Keratinocyte (primary cell): ENCODE measurements around the gene STYK1.

Experiments used
- EZH2 ChIP-seq: IDR thresholded peaks from one replicate; pipeline ENCODE4 v1.6.1; 2012; ENCODE audit warnings: inconsistent platforms, mild to moderate bottlenecking, low read length, moderate library complexity
- TF ChIP-seq, protein P1 (sequence below), 3 experiments: IDR thresholded peaks in 1 of 3; conservative IDR thresholded peaks in 1 of 3; optimal IDR thresholded peaks in 1 of 3; 2 replicates in 2 of 3; 3 replicates in 1 of 3; pipeline versions ENCODE3 to v1.5.1; 2011; ENCODE audit warnings: low read length in 3 of 3, mild to moderate bottlenecking in 3 of 3, moderate library complexity in 2 of 3, control low read depth in 1 of 3, inconsistent platforms in 1 of 3; ENCODE audit not compliant: insufficient read depth in 2 of 3; ENCODE audit errors: extremely low read depth in 1 of 3

DNA sequence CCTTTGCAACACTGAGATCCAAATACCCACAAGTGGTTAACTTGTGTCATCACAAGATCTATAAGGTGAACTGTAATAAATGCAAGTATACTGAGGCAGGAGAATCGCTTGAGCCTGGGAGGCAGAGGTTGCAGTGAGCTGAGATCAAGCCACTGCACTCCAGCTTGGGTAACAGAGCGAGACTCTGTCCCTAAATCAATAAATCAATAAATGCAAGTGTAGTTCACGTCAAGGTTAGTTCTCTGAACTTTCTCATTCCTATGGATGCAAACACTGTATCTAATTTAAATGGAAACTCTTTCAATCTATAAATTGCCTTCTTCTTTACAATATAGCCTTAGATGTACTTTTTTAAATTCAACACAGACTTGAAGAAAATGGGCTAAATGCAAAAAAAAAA lies 63.7 kb downstream of the STYK1 start:
- TF ChIP-seq, protein P1, sequence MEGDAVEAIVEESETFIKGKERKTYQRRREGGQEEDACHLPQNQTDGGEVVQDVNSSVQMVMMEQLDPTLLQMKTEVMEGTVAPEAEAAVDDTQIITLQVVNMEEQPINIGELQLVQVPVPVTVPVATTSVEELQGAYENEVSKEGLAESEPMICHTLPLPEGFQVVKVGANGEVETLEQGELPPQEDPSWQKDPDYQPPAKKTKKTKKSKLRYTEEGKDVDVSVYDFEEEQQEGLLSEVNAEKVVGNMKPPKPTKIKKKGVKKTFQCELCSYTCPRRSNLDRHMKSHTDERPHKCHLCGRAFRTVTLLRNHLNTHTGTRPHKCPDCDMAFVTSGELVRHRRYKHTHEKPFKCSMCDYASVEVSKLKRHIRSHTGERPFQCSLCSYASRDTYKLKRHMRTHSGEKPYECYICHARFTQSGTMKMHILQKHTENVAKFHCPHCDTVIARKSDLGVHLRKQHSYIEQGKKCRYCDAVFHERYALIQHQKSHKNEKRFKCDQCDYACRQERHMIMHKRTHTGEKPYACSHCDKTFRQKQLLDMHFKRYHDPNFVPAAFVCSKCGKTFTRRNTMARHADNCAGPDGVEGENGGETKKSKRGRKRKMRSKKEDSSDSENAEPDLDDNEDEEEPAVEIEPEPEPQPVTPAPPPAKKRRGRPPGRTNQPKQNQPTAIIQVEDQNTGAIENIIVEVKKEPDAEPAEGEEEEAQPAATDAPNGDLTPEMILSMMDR (optimal IDR thresholded peaks at IDR 0.05 in 1 of 3, IDR thresholded peaks at IDR 0.05 in 1 of 3, conservative IDR thresholded peaks at IDR 0.05 in 1 of 3; ENCODE audit: extremely low read depth in 1 of 3, insufficient read depth in 2 of 3, low read length in 3 of 3), result no peak
- no peak for TF ChIP-seq EZH2
